ENCODE results near the gene MYOT. TPM values are rescaled to one million over a fixed set of nuclear protein-coding genes. Genes with fewer than 3 reads are reported as not detected.

The MYOT gene
- total and polyA plus RNA-seq, 10 of the 15 experiments (the other 5 are each of a cell fraction or from before 2014, with no cell fraction given), result 0.15 to 1.5 (median 0.53) TPM; not detected in 5

- ChIA-PET CTCF (no interaction called here), POLR2A (no interaction called here), RAD21 (ENCODE audit: unreplicated experiment) (interaction anchor here (0.7 to 1.1 kb wide), 2 partner anchors 141 to 253 kb away, joined by 3 read pairs; no protein-coding TSS in a partner anchor), SMC1A (ENCODE audit: uncharacterized antibody, unreplicated experiment) (interaction anchor here (0.6 to 1.0 kb wide), 2 partner anchors 14 to 16 kb away, joined by 3 read pairs; no protein-coding TSS in a partner anchor)
- WGBS (ENCODE audit: insufficient coverage, insufficient replicate concordance, low lambda C conversion rate, missing lambda C conversion rate), result no CpG with 5 or more reads among the region's 1 CpG
- Histone ChIP-seq H2AFZ (ENCODE audit: control insufficient read depth, low read depth, low read length) (no peak overlapping the region), H3K79me2 (ENCODE audit: control insufficient read depth, insufficient read depth, low read length) (no peaks in the 10 kb centered on the region), H3K4me3 (no peak overlapping the region), H3K9me3 (replicated peaks; ENCODE audit: control insufficient read depth, insufficient read depth, low read length) (no peaks in the 10 kb centered on the region), H3K4me2 (ENCODE audit: control insufficient read depth, insufficient read depth) (no peak overlapping the region), H3K27me3 (replicated peaks in 1 of 2; ENCODE audit: control insufficient read depth in 2 of 2, insufficient read depth in 2 of 2, low read length in 1 of 2) (no peaks in the 10 kb centered on the region), H3K27ac (ENCODE audit: control insufficient read depth, insufficient read depth) (no peak overlapping the region), H3K4me1 (ENCODE audit: control insufficient read depth, insufficient read depth, low read length) (no peaks in the 10 kb centered on the region), H3K9ac (ENCODE audit: control insufficient read depth, insufficient read depth, low read length) (no peak overlapping the region), H4K20me1 (ENCODE audit: control insufficient read depth, insufficient read depth) (no peaks in the 10 kb centered on the region), H3K36me3 (ENCODE audit: control insufficient read depth in 2 of 2, insufficient read depth in 2 of 2, low read length in 1 of 2) (no peaks in the 10 kb centered on the region)
- no peak for DNase-seq (ENCODE audit: low read depth, low spot score)
- in situ Hi-C loops (cut with MboI), result no loop called here
- TF ChIP-seq, protein P1, sequence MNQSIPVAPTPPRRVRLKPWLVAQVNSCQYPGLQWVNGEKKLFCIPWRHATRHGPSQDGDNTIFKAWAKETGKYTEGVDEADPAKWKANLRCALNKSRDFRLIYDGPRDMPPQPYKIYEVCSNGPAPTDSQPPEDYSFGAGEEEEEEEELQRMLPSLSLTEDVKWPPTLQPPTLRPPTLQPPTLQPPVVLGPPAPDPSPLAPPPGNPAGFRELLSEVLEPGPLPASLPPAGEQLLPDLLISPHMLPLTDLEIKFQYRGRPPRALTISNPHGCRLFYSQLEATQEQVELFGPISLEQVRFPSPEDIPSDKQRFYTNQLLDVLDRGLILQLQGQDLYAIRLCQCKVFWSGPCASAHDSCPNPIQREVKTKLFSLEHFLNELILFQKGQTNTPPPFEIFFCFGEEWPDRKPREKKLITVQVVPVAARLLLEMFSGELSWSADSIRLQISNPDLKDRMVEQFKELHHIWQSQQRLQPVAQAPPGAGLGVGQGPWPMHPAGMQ (IDR thresholded peaks at IDR 0.05; ENCODE audit: borderline replicate concordance), result no peak
- TF ChIP-seq MEF2B (IDR thresholded peaks at IDR 0.05; ENCODE audit: partially characterized antibody, poor library complexity, severe bottlenecking) (no peak), CREB1 (IDR thresholded peaks at IDR 0.05; ENCODE audit: low read depth) (no peak), ETV6 (conservative IDR thresholded peaks at IDR 0.05 in 1 of 2, IDR thresholded peaks at IDR 0.05 in 1 of 2; ENCODE audit: borderline replicate concordance in 1 of 2, low read depth in 1 of 2) (no peak), MEF2A (IDR thresholded peaks at IDR 0.05; ENCODE audit: insufficient read depth, low read depth, low read length) (no peak), POLR2AphosphoS2 (IDR thresholded peaks at IDR 0.05; ENCODE audit: low read depth, low read length) (no peak), RUNX3 (IDR thresholded peaks at IDR 0.05; ENCODE audit: low read length) (no peak), ATF7 (IDR thresholded peaks at IDR 0.05; ENCODE audit: low read depth) (no peak)
- intact Hi-C loops (cut with micrococcal nuclease; ENCODE audit: unreplicated experiment), result no loop called here
- BruUV-seq (replicated peaks), result no TSS peak
- ATAC-seq, result no peak
- FAIRE-seq, result no peak
Measured at GRCh38 chr5:137916923-137917322, 49.3 kb downstream of the MYOT start.
